IPS-11a (cell line): ENCODE measurements around the gene ZNF487.

Experiments used
- H3K4me3 ChIP-seq: one replicate; pipeline ENCODE4 v1.5.1; 2013; ENCODE audit warnings: low read depth, low read length, control low read depth

ZNF487 gene

GRCh38 chr10:43482319-43483078 is 45.6 kb downstream of the ZNF487 start:
- no peak overlapping the region for H3K4me3 ChIP-seq

- no peak overlapping the region for H3K4me3 ChIP-seq
Measured at GRCh38 chr10:43491855-43492254, 54.9 kb downstream of the ZNF487 start.

DNA sequence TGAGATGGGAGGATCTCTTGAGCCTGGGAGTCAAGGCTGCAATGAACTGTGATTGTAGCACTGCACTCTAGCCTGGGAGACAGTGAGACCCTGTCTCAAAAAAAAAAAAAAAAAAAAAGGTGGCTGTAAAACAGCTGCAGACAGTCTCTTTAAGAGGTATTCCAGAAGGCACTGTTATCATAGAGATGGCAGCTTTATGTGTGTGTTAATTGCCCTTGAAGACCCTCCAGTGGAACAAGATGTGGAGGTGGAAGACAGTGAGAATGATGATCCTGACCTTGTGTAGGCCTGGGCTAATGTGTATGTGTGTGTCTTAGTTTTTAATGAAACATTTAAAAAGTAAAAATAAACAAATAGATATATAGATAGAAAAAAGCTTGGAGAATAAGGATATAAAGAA is 66.0 kb downstream of the ZNF487 start:
- H3K4me3 ChIP-seq, result no peak overlapping the region

- H3K4me3 ChIP-seq, result no peak overlapping the region
Measured at GRCh38 chr10:43524434-43525247, 87.7 kb downstream of the ZNF487 start.
